ENCODE data around the gene SFSWAP. TPM values are rescaled to one million over a fixed set of nuclear protein-coding genes. Genes with fewer than 3 reads are reported as not detected.
"Not testable (repeated sequence)": the region's sequence is repeated elsewhere in the genome, so short reads cannot be mapped to it uniquely, and the experiment has no call there.

Gene SFSWAP
- total RNA-seq, 2 experiments from 2014 or later, result 65.5 to 67.8 TPM

DNA sequence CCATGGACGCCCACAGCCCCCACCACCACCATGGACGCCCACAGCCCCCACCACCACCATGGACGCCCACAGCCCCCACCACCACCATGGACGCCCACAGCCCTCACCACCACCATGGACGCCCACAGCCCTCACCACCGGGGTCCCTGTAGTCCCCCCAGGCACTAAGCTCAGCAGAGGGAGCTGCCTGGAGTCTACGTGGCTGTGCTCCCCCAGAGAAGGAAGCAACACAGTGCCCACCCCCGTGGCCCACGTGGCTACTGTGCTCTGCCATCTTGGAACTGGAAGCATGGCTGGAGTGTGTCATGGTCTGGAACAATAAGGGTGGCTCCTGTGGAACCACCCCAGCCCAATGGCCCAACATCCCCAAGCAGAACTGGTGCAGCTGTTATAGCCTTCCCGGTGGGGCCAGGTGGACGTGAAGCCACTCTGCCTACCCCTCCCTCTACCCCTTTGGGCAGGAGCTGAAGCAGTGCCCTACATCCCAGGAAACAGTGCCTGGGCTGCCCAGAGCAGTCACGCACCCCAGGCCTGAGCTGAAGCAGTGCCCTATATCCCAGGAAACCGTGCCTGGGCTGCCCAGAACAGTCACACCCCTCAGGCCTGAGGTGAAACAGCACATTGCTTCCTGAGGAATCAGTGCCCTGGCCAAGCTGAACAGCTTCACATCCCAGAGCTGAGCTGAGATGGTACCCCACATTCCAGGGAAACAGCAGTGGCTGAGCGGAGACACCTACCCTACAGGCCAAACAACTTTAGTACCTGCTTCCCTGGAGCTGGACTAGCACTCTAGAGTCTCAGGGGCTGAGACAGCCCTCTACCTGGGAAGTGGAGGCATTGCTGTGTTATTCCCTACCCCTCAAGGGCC, 9.0 kb upstream of the SFSWAP start:
- no peak overlapping the region for H3K27ac Mint-ChIP-seq
- POLR2A ChIA-PET, result no interaction called here
- peaks cover 1% of the 10 kb centered on the region for H3K9me3 Mint-ChIP-seq
- no peak overlapping the region for H3K4me3 Mint-ChIP-seq
- DNase-seq (no peak), ATAC-seq (ENCODE audit: low read depth) (no peak)
- no peaks in the 10 kb centered on the region for H3K36me3 Mint-ChIP-seq
- H3K27me3 Mint-ChIP-seq, result peaks cover 7% of the 10 kb centered on the region
- peaks cover 4% of the 10 kb centered on the region for H3K4me1 Mint-ChIP-seq

DNA sequence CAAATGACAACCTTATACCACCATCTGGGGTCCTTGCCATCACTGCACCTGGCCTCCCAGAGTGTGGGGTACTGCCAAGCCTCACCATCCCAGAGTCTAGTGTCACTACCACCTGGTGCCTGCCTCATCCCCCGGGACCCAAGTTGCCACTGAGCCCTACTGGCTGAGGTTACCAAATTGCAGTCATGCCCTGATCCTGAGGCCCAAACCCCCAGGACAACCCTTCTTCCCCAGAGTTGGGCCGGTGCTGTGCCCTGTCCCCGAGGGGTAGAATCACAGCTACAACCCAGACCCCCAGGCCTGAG, 8.4 kb upstream of the SFSWAP start:
- Mint-ChIP-seq H3K27ac (no peak overlapping the region), H3K4me1 (peaks cover 4% of the 10 kb centered on the region), H3K4me3 (no peak overlapping the region), H3K36me3 (no peaks in the 10 kb centered on the region), H3K27me3 (peaks cover 8% of the 10 kb centered on the region), H3K9me3 (peaks cover 1% of the 10 kb centered on the region)
- POLR2A ChIA-PET, result no interaction called here
- no peak for DNase-seq
- no peak for ATAC-seq (ENCODE audit: low read depth)

DNA sequence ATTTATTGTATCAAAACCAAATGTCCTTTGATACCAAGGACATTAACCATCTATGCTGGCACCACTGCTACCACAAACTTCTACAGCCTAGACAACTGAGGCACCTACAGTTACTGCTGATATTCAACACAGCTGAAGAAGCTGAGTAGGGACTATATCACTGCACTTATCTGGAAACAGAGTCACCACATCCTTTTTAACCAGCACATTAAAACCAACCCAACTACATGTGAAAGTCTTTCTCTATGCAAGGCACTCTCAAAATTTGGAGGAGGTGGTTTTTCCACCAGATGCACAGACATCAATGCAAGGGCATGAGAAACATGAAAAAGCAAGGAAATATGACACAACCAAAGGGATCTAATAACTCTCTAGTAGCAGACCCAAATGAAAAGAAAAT, 7.7 kb upstream of the SFSWAP start:
- Mint-ChIP-seq H3K9me3 (peaks cover 1% of the 10 kb centered on the region), H3K27ac (no peak overlapping the region)
- POLR2A ChIA-PET, result no interaction called here

DNA sequence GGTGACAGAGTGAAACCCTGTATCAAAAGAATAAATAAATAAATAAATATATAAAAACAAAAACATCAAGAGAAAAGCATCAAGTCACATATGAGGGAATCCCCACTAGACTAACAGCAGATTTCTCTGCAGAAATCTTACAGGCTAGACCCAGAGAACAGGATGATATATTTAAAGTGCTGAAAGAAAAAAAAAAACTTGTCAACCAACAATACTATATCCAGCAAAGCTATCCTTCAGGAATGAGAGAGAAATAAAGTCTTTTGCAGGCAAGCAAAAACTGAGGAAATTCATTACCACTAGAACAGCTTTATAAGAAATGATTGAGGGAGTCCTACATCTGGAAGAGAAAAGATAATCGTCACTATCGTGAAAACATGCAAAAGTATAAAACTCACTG, 6.4 kb upstream of the SFSWAP start:
- Mint-ChIP-seq H3K36me3 (no peaks in the 10 kb centered on the region), H3K4me1 (peaks cover 5% of the 10 kb centered on the region), H3K27ac (no peak overlapping the region), H3K9me3 (peaks cover 3% of the 10 kb centered on the region), H3K4me3 (no peak overlapping the region), H3K27me3 (peaks cover 8% of the 10 kb centered on the region)
- DNase-seq, result no peak
- POLR2A ChIA-PET, result no interaction called here
- ATAC-seq (ENCODE audit: low read depth), result no peak

More for the DNA sequence above, 7.7 kb upstream of the SFSWAP start:
- peaks cover 8% of the 10 kb centered on the region for H3K27me3 Mint-ChIP-seq
- ATAC-seq (ENCODE audit: low read depth), result no peak
- no peaks in the 10 kb centered on the region for H3K36me3 Mint-ChIP-seq
- H3K4me1 Mint-ChIP-seq, result peaks cover 4% of the 10 kb centered on the region
- DNase-seq, result no peak
- H3K4me3 Mint-ChIP-seq, result no peak overlapping the region

DNA sequence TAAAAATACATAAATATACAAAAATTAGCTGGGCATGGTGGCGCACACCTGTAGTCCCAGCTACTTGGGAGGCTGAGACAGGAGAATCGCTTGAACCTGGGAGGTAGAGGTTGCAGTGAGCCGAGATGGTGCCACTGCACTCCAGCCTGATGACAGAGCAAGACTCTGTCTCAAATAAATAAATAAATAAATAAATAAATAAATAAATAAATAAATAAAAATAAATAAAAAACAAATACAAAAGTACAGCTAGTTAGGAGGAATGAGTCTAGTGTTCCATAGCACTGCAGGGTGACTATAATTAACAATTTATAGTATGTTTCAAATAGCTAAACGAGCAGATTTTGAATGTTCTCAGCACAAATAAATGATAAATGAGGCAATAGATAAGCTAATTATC, 4.2 kb upstream of the SFSWAP start:
- ATAC-seq (ENCODE audit: low read depth); DNase-seq; H3K27me3 Mint-ChIP-seq; H3K4me3 Mint-ChIP-seq; H3K27ac Mint-ChIP-seq; H3K36me3 Mint-ChIP-seq; POLR2A ChIA-PET; H3K9me3 Mint-ChIP-seq: not testable (repeated sequence)
- H3K4me1 Mint-ChIP-seq, result peaks cover 12% of the 10 kb centered on the region

DNA sequence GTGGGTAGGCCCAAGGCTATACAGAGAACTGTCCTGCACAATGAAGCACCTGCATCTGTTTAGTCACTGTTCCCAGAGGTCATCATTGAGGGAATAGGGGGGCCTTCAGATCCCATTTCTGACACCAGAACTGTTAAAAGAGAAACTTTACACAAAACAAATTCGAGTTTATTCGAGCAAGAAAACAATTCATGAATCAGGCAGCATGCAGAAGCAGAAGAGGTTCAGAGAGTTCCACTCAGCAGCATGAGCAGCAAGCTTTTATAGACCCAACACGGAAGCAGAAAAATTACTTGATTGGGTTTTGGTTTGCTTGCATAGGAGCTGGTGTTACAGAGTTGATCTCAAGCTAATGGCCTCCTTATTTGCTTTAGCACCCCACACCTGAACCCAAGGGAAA, 1.7 kb upstream of the SFSWAP start:
- peak overlapping the region; percentile 95 for H3K4me3 Mint-ChIP-seq
- DNase-seq, result no peak
- peaks cover 21% of the 10 kb centered on the region for H3K4me1 Mint-ChIP-seq
- no peaks in the 10 kb centered on the region for H3K36me3 Mint-ChIP-seq
- H3K27ac Mint-ChIP-seq, result peak overlapping the region; percentile 95
- H3K27me3 Mint-ChIP-seq, result peaks cover 4% of the 10 kb centered on the region
- H3K9me3 Mint-ChIP-seq, result peaks cover 3% of the 10 kb centered on the region
- POLR2A ChIA-PET, result no interaction called here
- ATAC-seq (ENCODE audit: low read depth), result no peak

DNA sequence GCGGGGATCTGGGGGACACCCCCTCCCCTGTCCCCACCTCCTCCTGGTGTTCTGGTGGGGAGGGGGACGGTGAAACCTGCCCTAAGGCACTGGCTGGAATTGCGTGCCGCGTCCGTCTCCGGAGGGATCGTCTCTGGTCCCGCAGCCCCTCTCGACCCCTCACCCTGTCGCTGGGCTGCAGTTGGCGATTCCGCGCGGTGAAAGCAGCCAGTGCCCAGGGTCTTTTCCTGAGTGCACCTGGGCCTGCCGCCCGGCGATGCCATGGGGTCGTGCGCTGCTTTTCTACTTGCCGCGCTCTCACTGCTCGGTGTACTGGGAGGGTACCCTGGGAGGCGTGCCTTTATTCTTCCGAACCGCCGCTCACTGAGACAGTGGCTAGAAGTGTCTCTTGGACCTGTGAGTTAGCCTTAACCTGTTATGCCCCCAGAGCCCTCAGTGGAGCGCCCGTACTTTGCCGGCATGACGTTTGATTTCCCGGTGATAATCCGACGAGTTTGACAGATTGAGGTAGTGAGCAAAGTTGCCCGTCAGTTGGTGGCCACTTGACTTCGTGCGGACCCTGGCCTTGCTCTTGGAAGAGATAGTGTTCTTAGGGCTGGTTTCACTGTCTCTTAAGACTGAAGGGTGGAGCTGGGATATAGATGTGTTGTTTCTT, 788 bp downstream of the SFSWAP start:
- DNase-seq (peak; percentile 40), ATAC-seq (ENCODE audit: low read depth) (no peak)
- Mint-ChIP-seq H3K27ac (peak overlapping the region; percentile 95), H3K9me3 (peaks cover 2% of the 10 kb centered on the region), H3K4me3 (peak overlapping the region; percentile 95), H3K4me1 (peaks cover 21% of the 10 kb centered on the region), H3K27me3 (peaks cover 2% of the 10 kb centered on the region), H3K36me3 (peaks cover 7% of the 10 kb centered on the region)
- POLR2A ChIA-PET, result interaction anchor here (0.6 to 1.0 kb wide), 4 partner anchors 8 to 218 kb away, joined by 3 to 4 read pairs (median 4); no protein-coding TSS in a partner anchor

DNA sequence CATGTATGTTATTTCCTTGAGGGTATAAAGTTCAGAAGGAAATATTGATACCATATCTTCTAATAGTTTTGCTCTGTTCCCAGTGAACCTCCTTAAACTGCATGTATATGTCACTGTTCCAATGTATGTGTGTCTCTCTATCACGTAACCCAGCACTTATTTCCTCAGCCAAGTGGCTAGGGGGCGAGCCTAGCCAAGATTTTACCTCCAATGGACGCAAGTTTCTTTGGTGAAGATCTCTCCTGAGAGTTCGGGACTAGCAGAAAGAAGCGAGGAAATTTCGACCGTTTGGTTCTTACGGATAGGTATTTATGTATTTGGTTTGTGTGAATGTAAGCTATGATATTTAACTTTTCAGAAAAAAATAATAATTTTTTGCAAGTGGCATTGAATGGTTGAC, 2.5 kb downstream of the SFSWAP start:
- no peak for ATAC-seq (ENCODE audit: low read depth)
- Mint-ChIP-seq H3K4me3 (peak overlapping the region; percentile 25), H3K27me3 (no peaks in the 10 kb centered on the region), H3K27ac (no peak overlapping the region), H3K4me1 (peaks cover 21% of the 10 kb centered on the region), H3K36me3 (peaks cover 11% of the 10 kb centered on the region), H3K9me3 (peaks cover 2% of the 10 kb centered on the region)
- DNase-seq, result no peak
- POLR2A ChIA-PET, result no interaction called here

DNA sequence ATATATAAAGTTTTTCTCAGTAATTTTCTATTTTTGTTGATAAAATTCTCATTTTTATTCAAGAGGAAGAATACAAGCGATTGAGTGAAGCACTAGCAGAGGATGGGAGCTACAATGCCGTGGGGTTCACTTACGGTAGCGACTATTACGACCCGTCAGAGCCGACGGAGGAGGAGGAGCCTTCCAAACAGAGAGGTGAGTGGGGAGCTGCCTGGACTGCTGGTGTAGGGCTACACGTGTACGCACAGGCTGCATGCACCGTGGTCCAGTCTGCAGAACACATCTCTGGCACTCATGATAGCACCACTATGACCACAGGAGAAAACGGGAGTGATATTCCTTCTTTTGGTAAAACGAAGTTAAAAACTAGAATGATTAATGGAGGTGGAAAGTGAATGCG, 3.9 kb downstream of the SFSWAP start:
- no peaks in the 10 kb centered on the region for H3K9me3 Mint-ChIP-seq
- peaks cover 15% of the 10 kb centered on the region for H3K36me3 Mint-ChIP-seq
- ATAC-seq (ENCODE audit: low read depth), result no peak
- POLR2A ChIA-PET, result no interaction called here
- peaks cover 17% of the 10 kb centered on the region for H3K4me1 Mint-ChIP-seq
- H3K4me3 Mint-ChIP-seq, result no peak overlapping the region
- no peaks in the 10 kb centered on the region for H3K27me3 Mint-ChIP-seq
- no peak for DNase-seq
- H3K27ac Mint-ChIP-seq, result no peak overlapping the region

DNA sequence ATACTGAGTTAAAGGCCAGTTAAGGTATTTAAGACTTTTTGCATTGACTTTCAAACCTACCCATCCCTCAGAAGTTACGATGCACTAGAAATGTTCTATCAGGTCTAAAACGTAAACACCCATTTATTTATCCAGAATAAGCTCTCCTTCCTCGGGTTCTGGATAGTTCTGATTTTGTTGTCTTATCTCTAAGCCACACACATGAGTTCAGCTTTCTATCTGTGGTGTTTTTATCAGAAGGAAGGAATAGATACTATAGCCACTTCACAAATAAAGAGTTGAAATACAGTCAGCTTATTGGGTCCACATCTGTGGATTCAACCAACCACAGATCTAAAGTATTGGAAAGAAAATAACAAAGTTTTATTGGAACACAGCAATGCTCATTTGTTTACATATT, 5.4 kb downstream of the SFSWAP start:
- POLR2A ChIA-PET, result no interaction called here
- Mint-ChIP-seq H3K4me3 (no peak overlapping the region), H3K9me3 (no peaks in the 10 kb centered on the region), H3K4me1 (peaks cover 13% of the 10 kb centered on the region), H3K36me3 (peaks cover 20% of the 10 kb centered on the region), H3K27ac (no peak overlapping the region), H3K27me3 (no peaks in the 10 kb centered on the region)
- DNase-seq (no peak), ATAC-seq (ENCODE audit: low read depth) (no peak)

DNA sequence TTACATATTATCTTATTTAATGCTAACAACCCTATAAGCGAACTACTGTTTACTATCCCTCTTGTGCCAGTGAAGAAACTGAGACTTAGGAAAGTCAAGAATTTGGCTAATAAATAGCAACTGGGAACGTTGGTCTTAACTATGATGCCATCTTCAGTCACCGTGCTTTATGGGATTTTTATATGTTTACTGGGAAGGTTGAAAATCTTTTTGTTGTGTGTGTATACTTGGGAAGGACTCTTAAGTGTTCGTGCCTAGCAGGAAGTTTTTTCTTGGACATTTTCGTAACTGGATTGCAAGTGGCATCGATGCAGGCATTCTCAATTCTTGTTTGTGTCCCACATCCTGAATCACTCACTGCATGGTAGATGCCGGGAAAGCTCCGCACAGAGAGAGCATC, 9.4 kb downstream of the SFSWAP start:
- Mint-ChIP-seq H3K9me3 (no peaks in the 10 kb centered on the region), H3K36me3 (peaks cover 22% of the 10 kb centered on the region), H3K27ac (no peak overlapping the region), H3K4me3 (no peak overlapping the region), H3K4me1 (peaks cover 14% of the 10 kb centered on the region), H3K27me3 (no peaks in the 10 kb centered on the region)
- no peak for ATAC-seq (ENCODE audit: low read depth)
- POLR2A ChIA-PET, result no interaction called here
- no peak for DNase-seq

DNA sequence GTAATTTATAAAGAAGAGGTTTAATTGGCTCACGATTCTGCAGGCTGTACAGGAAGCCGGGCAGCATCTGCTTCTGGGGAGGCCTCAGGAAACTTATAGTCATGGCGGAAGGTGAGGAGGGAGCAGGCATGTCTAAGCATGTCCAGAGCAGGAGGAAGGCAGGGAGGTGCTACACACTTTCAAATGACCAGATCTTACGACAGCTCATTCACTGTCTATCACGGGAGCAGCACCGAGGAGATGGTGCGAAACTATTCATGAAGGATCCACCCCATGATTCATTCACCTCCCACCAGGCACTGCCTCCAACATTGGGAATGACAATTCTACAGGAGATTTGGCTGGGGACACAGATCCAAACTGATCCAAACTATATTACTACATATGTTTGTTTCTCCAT, 10.0 kb downstream of the SFSWAP start:
- Mint-ChIP-seq H3K27me3 (no peaks in the 10 kb centered on the region), H3K4me1 (peaks cover 14% of the 10 kb centered on the region), H3K9me3 (no peaks in the 10 kb centered on the region), H3K4me3 (no peak overlapping the region), H3K36me3 (peaks cover 20% of the 10 kb centered on the region), H3K27ac (no peak overlapping the region)
- DNase-seq (no peak), ATAC-seq (ENCODE audit: low read depth) (no peak)
- POLR2A ChIA-PET, result no interaction called here

DNA sequence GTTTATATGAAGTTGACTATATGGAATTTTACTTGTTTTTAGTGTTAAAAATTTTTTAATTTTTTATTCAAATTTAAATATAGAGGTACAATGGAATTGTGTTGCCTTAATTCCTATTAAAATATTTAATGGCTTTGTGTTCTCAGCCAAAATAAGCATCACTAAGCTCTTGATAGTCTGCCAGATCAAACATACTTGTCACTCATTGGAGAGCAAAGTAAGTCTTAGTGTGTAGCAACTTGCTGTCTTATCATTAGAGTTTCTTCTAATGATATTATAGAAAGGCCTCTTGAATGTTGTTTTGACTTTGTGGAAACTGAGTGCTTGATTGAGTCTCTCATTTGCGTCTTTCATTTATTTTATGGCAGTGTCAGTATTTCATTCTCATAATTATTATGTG, 10.7 kb downstream of the SFSWAP start:
- H3K4me3 Mint-ChIP-seq, result no peak overlapping the region
- POLR2A ChIA-PET, result no interaction called here
- H3K4me1 Mint-ChIP-seq, result peaks cover 14% of the 10 kb centered on the region
- no peak overlapping the region for H3K27ac Mint-ChIP-seq
- H3K36me3 Mint-ChIP-seq, result peaks cover 20% of the 10 kb centered on the region
- no peak for DNase-seq
- no peaks in the 10 kb centered on the region for H3K9me3 Mint-ChIP-seq
- H3K27me3 Mint-ChIP-seq, result no peaks in the 10 kb centered on the region
- ATAC-seq (ENCODE audit: low read depth), result no peak

DNA sequence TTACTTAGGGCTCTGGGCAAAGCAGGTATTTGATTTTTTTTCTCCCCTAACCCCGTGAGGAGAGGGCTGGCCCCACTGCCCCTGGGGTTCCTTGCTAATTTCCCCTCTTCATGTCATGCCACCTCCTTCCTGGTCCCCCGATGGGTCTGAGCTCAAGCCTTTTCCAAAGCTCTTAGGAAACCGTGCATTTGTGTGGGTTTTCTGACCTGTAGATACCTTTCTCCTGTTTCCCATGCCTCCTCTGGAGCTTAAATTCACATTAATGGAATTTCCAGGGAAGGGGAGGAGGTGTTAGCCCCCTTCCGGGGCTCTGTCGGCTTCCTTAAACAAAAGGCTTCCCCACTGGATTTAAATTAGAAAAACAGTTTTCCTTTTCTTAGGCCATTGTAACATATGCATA, 12.6 kb downstream of the SFSWAP start:
- Mint-ChIP-seq H3K4me1 (peaks cover 14% of the 10 kb centered on the region), H3K27ac (no peak overlapping the region), H3K9me3 (no peaks in the 10 kb centered on the region), H3K27me3 (no peaks in the 10 kb centered on the region), H3K4me3 (no peak overlapping the region), H3K36me3 (peaks cover 16% of the 10 kb centered on the region)
- ATAC-seq (ENCODE audit: low read depth) (no peak), DNase-seq (no peak)
- POLR2A ChIA-PET, result no interaction called here

Measured in activated naive CD8-positive, alpha-beta T cell treated with anti-CD3 and anti-CD28 coated beads, Interleukin-2, amount 10 ng/mL, durations not matched to agents 7 days and 5 days (primary cell).